Body of pancreas (tissue), 4 donors: ENCODE data around the gene ECSIT.

ENCODE experiments used
- POLR2A ChIP-seq, 3 donors: fragments of 450-650 bp; IDR thresholded peaks; one replicate each; pipeline ENCODE4 v1.6.1; 2016; ENCODE audit warnings: antibody characterized with exemption in 3 of 3, mild to moderate bottlenecking in 2 of 3
- TF ChIP-seq, protein P1 (sequence below), 7 experiments: fragments of 450-650 bp in 4 of 7; fragments of 200-600 bp in 3 of 7; sonication (generic) in 3 of 7; IDR thresholded peaks; one replicate each; pipeline ENCODE4 v1.5.1; 2016 to 2019; ENCODE audit warnings: antibody characterized with exemption in 7 of 7

DNA sequence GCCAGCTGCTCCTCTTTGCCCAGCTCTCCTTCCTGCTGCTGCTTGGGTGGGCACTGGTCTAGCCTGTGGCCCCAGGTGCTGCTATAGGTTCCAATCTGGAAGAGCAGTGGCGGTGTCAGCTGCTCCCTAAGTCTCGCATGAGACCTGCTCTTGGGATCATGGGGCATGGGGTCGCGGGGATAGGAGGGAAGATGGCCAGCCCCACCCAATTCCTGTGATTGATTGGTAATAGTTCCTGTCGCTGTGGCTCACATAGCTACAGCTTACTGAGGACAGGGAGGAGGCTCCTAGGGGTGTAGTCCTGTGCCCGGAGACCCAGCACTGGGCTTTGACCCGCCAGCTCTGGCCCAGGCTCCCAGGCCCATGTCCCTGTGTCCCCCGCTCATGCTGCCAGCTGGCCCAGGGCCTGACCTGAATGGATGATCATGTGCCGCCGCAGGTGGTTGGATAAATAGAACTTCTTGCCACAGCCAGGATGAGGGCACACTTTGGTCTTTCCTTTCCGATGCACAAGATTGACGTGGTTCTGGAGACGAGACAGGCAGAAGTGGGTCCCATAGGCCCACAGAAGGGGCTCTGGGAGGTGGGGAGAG, 43.6 kb downstream of the ECSIT start:
- TF ChIP-seq, protein P1, sequence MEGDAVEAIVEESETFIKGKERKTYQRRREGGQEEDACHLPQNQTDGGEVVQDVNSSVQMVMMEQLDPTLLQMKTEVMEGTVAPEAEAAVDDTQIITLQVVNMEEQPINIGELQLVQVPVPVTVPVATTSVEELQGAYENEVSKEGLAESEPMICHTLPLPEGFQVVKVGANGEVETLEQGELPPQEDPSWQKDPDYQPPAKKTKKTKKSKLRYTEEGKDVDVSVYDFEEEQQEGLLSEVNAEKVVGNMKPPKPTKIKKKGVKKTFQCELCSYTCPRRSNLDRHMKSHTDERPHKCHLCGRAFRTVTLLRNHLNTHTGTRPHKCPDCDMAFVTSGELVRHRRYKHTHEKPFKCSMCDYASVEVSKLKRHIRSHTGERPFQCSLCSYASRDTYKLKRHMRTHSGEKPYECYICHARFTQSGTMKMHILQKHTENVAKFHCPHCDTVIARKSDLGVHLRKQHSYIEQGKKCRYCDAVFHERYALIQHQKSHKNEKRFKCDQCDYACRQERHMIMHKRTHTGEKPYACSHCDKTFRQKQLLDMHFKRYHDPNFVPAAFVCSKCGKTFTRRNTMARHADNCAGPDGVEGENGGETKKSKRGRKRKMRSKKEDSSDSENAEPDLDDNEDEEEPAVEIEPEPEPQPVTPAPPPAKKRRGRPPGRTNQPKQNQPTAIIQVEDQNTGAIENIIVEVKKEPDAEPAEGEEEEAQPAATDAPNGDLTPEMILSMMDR (IDR thresholded peaks at IDR 0.05), result no peak
- no peak for TF ChIP-seq POLR2A (IDR thresholded peaks at IDR 0.05)
